ENCODE data around the gene CLDN22.

DNA sequence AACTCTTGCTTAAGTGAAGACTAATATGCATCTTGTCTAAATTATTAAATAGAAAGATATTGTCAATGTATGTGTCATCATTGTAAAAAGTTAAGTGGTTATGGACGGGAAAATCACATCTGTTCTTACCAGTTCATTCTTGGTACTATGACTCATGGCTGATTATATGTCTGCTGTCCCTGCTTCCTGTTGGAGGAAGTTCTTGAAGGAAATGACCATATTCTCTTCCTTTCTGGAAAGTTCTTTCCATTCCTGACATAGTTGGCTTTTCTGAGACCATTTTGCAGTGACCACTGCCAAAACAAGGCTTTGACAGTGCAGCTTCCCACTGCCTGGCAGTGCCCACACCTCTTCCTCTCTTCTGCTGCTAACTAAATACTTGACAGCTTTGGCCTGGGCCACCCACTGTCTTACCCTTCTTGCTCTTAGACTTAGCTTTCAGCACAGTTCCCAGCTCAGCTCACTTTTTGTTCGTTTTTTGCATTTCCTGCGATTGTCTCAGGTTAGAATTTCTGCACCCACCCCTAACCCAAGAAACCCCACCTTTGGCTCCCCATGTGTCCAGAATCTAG lies 15.4 kb upstream of the CLDN22 start:
- no peak for TF ChIP-seq POLR2A (IDR thresholded peaks at IDR 0.05)
- TF ChIP-seq, protein P1, sequence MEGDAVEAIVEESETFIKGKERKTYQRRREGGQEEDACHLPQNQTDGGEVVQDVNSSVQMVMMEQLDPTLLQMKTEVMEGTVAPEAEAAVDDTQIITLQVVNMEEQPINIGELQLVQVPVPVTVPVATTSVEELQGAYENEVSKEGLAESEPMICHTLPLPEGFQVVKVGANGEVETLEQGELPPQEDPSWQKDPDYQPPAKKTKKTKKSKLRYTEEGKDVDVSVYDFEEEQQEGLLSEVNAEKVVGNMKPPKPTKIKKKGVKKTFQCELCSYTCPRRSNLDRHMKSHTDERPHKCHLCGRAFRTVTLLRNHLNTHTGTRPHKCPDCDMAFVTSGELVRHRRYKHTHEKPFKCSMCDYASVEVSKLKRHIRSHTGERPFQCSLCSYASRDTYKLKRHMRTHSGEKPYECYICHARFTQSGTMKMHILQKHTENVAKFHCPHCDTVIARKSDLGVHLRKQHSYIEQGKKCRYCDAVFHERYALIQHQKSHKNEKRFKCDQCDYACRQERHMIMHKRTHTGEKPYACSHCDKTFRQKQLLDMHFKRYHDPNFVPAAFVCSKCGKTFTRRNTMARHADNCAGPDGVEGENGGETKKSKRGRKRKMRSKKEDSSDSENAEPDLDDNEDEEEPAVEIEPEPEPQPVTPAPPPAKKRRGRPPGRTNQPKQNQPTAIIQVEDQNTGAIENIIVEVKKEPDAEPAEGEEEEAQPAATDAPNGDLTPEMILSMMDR (IDR thresholded peaks at IDR 0.05) = no peak
